HG02610 (cell line): Measurements from ENCODE around the gene SIGLEC12.
"Not testable (repeated sequence)": the region's sequence is repeated elsewhere in the genome, so short reads cannot be mapped to it uniquely, and the experiment has no call there.

Source experiments
- ATAC-seq: cut with Tn5 transposase; IDR thresholded peaks from one replicate; pipeline ENCODE4 v1.9.1; 2021; ENCODE audit warnings: mild to moderate bottlenecking, moderate library complexity; ENCODE audit not compliant: unreplicated experiment

SIGLEC12 gene

DNA sequence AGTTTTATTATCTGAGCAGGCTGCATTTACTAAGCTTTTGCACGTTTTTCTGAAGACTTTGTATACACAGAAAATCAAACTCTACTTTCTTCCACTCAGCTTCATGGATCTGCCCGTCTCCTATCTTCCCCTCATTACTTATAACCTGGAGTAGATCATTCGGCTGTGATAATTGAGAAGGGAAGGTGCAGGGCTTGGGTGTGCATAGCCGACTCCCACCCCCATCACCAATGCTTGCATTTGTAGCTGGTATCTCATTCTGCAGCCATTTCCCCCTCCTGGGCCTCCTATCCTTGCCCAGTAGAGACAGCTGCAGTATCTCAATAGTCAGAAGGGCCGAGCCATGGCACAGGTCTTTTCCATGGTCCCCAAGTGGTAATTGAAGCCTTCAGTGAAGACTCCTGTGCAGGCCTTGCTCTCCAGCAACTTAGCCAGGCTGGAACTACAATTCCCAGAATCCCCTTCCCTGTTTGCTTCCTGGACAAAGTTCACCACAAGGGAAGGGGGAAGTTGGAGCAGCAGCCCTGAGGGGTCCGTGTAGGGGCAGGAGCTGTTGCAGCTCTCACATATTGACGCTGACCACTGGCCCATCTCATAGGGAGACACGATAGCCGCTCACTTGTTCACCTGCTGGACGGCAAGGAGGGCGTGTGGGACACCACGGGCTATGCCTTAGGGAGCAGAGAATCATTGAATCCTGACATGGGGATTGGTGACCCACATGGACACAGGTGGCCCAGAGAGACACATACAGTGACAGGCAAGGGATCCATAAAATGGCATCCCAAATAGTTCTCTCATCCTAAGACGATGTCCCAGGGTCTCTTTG is 41.2 kb downstream of the SIGLEC12 start:
- ATAC-seq: no peak

DNA sequence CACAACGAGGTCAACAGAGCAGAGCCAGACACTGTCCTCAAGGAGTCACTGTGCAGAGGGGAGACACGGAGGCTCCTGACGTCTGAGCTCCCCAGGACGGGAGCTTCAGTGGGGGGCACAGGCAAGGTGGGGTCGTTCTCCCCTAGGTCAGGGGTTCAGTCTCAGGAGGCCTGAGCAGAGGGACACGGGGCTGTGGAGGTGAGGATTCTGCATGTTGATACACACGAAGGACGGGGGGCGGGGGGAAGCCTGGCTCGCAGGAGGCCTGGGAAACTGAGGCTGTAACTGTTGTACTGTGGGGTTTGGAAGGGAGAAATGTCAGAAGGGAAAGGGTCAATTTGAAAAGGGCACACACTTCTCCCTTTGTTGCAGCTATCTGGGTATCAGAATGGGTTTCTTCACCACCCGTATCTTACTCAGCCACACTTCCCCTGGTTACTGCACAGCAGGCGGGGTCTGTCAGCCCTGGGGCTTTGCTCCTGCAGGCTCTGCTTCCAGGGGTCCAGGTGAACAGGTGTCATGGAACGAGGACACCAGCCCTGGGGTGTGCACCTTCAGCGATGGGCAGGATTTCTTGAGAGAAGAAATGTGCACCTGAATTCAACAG is 42.6 kb downstream of the SIGLEC12 start:
- ATAC-seq: no peak

DNA sequence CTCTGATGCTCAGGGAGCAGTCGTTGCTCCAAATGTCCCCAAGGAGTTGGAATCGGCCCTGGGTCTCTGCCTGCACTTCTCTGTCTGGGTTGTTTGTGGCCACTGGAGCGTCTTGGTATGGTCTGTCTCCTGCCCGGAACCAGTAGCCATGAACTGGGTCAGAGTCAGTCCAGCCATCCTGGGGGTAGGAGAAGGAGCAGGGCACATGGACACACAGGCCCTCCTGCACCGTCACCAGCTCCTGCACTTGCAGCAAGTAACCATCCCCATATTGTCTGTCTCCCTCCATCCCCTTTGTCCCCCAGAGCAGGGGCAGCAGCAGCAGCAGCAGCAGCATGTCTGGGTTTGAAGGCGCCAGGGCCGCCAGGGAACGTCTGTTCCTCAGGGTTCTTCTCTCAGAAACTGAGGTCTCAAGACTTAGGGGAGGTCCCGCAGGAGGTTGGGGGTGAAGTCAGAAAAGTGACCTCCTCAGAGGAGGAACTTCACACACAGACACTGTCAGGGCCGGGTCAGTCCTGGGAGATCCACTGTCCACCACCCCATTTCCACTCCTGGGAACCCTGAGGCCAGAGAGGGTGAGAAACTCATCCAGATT is 43.5 kb downstream of the SIGLEC12 start, which contains the start of gene SIGLEC8:
Gene SIGLEC8 (minus strand): TSS at position 404 of the 595 bp plus-strand sequence. CDS start 67 bp downstream, at position 337.
- ATAC-seq: no peak

DNA sequence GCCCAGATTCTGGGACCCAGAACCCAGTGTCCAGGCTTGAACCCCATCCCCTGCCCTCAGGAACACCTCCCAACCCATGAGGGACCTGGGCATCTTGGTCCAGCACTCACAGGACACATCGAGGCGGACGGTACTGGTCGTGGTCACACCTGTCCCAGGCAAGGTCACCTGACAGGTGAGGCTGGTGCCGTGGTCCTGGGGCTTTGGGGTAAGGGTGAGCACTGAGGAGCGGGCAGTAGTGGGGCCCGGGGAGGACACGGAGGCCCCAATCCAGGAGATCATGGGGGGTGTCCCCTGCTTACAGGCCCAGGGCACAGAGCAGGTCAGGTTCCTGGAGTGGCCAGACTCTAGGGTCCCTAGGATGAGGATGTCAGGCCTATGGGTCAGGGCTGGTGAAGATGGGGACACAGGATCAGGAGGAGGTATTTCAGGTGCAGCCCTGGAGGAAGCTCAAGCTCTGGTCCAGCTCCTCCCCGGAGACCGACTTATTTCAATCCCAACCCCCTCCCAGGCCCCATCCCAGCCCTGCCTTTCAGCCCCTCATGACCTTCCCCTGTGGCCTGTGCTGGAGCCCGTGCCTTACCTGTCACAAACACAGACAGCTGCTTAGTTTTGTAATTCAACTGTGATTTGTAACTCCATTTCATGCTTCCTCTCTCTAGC is 44.1 kb downstream of the SIGLEC12 start:
- ATAC-seq: no peak

DNA sequence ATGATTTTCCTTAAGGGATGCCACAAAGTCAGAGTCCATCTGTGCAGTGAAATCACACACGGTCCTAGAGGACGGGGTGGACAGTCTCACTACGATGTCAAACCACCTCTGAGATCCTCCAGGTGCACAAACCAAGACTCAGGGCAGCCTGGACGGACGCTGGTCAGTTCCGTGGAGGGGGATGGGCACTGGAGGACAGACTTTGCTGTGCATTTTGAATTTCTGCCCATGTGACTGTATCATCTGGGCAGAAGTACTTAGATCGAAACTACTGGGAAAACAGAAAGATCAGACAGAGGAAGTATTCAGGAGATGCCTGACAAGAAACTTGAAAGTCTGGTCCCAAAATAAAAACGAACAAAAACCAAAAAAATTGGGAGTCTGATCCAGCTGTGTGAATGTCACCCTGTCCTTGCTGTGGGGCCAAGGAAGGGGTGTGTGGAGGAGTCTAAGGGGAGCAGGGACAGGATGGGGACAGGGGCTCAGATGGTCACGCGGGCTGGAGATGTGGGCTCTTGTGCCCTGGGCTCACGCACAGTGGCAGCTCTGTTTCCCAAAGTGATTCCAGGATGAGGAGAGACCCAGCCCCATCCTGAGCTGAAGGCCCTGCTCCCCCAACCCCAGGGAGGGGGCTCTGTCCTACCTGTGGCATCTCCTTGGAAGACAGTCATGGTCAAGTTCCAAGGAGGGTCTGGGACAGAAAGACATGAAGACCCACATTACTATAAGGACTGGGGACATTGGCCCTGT is 44.9 kb downstream of the SIGLEC12 start:
- no peak for ATAC-seq

DNA sequence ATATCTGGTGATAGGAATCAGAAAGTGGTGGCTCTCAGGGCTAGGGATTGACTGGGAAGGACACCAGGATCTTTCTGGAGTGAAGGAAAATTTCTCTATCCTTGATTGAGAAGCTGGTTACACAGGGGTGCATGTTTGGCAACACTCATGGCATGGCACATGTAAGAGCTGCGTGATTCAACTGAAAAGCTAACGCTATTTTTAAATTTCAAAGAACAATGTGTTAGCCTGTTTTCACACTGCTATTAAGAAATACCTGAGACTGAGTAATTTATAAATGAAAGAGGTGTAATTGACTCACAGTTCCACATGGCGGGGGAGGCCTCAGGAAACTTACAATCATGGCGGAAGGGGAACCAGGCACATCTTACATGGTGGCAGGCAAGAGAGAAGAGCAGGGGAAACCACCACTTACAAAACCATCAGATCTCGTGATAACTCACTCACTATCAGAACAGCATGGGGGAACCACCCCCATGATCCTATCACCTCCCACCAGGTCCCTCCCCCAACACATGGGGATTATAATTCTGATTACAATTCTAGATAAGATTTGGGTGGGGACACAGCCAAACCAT is 50.8 kb downstream of the SIGLEC12 start:
- ATAC-seq: no peak

DNA sequence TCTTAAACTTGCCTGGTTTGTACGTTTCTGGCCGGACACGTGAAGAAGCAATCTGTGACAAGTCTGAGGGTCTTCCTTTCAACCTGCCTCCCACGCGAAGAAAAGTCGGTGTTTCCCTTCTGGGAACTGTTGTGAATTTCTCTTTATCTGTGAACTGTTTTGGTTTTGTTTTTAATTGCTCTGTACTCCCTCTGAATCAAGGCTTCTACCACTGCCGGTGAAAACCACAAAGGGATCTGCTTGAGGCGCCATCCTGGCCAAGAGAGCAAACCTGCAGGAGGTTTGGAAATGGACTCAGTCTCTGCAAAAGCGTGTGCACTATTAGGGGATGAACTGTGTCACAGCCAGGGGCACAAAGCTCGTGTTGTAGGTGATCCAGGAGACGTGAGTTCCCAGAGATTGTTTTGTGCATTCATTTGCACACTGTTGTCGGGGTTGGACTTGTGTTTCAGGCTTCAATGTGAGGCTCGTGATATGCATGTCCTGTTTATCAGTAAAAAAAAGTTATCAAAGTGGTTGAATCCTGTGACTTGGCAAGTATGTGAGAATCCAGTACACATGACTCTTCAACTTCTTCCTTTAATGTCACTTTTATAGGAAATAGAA is 53.1 kb downstream of the SIGLEC12 start:
- no peak for ATAC-seq

DNA sequence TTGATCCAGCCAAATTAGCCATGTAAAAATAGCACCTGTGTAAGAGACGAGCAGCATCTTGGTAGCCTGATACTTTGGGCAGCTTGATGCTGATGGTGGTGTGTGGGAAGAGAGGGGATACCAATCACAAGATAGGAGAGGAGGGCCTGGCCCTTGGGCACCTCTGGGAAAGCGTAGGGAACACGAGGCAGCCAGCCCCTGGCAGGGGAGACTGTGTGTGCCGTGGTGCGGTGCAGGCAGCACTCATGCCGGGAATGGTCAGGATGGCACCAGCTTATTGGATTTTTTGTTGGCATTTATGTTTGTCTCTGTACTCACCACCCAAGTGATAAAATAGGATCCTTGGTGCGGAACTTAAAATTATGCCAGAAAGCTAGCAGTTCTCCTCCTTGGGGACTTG is 53.6 kb downstream of the SIGLEC12 start:
- no peak for ATAC-seq

DNA sequence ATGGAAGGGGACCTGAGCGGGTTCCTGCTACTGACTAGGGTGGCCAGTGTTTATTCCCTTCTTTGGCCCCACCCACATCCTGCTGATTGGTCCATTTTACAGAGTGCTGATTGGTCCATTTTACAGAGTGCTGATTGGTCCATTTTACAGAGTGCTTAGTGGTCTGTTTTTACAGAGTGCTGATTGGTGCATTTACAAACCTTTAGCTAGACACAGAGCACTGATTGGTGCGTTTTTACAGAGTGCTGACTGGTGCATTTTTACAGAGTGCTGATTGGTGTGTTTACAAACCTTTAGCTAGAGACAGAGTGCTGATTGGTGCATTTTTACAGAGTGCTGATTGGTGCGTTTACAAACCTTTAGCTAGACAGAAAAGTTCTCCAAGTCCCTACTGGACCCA is 54.1 kb downstream of the SIGLEC12 start:
- ATAC-seq: not testable (repeated sequence)

DNA sequence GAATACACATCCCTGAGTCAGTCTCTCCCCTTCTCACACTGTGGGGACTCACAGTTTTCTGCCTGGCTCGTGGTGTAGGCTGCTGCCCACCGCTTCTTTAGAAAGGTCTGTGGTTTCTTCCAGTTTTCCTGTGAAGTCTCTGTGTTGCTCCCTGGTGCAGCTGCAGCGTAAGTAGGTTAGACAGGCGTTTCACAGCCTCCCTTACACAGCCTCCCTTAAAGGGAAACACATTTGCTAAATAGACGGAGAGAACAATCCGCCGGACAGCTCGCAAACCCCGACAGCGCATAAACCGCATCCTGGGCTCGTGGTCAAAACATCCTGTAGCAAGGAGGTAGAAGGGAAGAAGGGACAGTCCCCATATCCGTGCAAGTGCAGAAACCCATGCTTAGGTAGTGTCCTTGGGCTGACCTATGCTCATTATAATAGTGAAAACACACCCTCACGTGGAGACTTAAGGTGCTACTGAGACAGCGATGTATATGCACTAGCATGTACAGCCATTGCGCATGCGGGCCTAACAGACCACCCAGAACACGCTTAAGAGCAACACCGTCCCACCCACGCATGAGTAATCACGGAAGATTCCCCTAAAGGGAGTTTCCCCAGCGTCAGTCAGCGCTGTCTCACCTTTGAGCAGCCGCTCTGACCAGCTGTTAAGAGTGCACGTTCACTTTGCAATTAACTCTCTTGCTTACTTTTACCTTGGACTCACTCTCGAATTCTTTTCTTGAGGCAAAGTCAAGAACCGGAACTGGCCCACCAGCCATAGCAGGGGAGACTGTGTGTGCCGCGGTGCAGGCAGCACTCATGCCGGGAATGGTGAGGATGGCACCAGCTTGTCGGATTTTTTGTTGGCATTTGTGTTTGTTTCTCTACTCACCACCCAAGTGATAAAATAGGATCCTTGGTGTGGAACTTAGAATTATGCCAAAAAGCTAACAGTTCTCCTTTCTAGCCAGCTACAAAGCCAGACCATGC is 59.9 kb downstream of the SIGLEC12 start:
- ATAC-seq: peak; percentile 95
